DLD1 (cell line): Measurements from ENCODE around the gene PAPSS2.
"Not testable (repeated sequence)": the region's sequence is repeated elsewhere in the genome, so short reads cannot be mapped to it uniquely, and the experiment has no call there.

Experiments used
- in situ Hi-C: cut with HindIII; loops from 2 replicates; pipeline ENCODE4 v1.10.0; 2017; ENCODE audit warnings: low sequenced_read_pairs

PAPSS2 gene

GRCh38 chr10:87702260-87702972, 42.7 kb downstream of the PAPSS2 start:
- in situ Hi-C loops, result no loop called here

DNA sequence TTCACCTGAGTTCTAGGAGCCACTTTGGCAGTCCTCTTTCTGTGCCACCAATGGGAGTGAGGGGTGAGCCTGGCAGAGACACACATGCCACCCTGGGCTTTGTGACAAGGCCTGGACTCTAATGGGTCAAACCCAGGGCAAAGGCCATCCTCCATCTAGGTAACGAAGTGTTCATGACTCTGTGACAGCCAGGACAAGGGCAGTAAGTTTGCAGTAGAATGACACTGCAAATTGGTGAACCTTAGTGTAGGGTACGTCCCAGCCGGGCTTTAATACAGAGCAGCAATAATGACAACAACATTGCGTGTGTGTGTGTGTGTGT, 43.3 kb downstream of the PAPSS2 start:
- in situ Hi-C loops, result no loop called here

DNA sequence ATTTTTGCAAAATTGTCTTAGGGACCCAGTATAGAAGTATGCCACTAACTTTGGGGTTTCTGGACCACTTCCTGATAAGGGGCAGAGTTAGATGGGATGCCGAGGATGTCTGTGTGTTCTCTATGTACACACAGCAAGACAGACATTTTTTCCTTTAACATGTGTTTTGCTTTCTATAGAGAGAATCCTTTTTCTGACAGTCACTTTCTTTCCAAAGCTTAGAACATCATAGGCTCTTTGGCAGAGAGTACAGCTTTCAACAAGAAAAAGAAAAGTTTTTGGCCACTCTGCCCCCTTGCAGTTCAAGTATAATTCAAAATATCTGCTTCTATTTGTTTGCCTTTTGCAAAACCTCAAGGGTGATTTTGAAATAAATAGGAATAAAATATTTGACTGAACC, 44.1 kb downstream of the PAPSS2 start:
- in situ Hi-C loops, result no loop called here

GRCh38 chr10:87705339-87705738, 45.7 kb downstream of the PAPSS2 start:
- in situ Hi-C loops, result no loop called here

GRCh38 chr10:87706731-87707130, 47.1 kb downstream of the PAPSS2 start:
- in situ Hi-C loops, result no loop called here

DNA sequence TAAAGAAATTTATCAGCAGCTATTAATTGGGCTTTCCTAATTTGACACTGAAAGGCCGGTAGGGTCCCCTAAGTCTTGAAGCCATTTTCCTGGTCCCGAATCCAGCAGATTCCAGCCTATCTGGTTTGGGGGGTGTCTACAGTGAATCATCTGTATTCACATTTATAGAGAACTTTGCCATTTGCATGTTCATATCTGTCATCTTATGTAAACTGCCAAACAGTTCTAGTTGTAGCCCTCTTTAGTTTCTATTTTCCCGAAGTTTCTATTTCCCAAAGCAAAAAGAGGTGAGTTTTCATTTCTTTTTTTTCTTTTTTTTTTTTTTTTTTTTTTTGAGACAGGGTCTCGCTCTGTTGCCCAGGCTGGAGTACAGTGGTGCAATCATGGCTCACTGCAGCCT, 47.6 kb downstream of the PAPSS2 start:
- in situ Hi-C loops, result no loop called here

GRCh38 chr10:87712913-87713616, 53.4 kb downstream of the PAPSS2 start:
- in situ Hi-C loops, result no loop called here

DNA sequence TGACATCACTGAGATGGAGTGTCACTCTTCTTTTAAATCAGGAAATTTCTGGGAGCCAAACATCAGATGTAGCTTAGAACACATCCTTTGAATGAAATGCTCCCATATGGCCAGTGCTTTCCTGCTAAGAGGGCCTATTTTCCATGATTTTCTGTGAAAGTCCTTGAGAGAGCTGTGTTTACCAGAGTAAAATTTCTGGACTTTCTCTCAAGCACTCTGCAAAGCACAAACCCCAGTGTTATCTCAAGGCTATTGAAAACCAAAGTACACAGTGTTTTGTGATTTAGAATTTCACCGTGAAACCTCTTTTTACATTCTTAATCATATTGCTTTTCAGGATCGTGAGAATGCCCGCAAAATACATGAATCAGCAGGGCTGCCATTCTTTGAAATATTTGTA, 54.0 kb downstream of the PAPSS2 start:
- in situ Hi-C loops, result no loop called here

- in situ Hi-C loops, result no loop called here
These were observed 56.1 kb downstream of the PAPSS2 start for GRCh38 chr10:87715552-87716347.

DNA sequence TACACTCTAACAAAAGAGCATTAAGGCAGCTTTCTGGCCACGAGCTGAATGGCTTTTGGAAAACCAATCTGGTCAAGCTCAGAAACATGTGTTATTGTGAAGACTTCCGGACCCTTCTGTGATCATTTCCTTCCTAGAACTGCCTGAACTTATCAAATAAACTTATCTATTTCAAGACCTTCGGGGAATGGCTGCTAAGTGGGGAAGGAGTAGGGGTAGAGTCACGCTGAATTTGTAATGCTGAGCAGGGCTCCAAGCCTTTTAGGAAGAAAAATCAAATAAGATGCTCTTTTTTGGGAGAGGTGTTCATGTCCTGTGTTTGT, 56.6 kb downstream of the PAPSS2 start:
- in situ Hi-C loops, result no loop called here

- in situ Hi-C loops, result no loop called here
These were observed 61.0 kb downstream of the PAPSS2 start for GRCh38 chr10:87720665-87721064.

DNA sequence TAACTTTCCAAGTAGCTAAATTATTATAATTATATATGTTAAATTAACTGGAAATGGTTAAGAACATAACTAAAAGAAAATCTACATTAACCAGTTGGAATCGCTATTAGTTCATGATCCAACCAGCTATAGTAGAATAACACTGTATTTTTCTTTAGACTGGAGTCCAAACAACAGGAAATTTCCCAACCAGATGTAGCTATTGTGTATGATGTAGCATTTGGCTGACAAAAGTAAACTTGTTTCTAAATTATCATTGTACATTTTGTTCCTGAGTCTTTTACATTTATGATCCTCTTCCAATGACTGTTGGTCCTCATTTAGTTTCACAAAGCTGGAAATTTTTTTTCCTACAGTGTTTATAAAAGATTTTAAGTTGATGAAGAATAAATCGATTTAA, 62.1 kb downstream of the PAPSS2 start:
- in situ Hi-C loops, result no loop called here

DNA sequence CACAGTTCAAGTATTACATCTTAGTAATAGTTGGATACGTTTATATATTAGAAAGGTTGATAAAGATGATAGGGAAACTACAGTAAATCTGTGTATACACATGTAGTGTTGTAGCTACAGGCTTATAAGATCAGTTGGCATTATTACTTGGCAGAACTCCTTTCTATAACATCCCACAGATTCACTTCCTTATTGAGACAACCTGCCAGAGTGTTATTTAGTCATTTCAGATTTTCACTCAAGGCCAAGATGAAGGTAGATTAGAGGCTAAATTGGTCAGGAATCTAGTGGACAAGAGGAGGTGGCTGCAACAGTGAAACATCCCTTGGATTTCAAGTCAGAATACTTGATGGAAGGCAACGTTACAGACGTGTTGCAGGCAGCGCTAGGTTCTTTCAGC, 63.0 kb downstream of the PAPSS2 start:
- in situ Hi-C loops, result no loop called here

DNA sequence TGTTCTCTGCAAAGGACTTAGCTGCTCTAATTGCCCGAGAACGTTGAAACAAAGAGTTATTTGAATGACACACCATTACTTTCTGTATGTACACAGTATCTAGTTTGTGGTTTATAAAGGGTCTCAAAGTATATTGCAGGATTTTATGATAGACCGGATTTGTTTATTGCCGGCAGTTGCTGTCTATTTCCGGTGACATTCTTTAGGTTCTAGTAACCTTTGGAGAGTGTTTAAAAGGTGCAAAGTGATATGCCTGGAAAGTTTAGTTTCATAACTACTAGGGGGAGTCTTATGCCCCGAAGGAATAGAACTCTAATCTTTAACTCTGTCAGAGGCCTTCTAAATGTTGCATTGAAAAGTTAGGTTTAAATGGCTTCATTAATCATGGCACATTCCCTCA, 63.8 kb downstream of the PAPSS2 start:
- in situ Hi-C loops, result no loop called here

DNA sequence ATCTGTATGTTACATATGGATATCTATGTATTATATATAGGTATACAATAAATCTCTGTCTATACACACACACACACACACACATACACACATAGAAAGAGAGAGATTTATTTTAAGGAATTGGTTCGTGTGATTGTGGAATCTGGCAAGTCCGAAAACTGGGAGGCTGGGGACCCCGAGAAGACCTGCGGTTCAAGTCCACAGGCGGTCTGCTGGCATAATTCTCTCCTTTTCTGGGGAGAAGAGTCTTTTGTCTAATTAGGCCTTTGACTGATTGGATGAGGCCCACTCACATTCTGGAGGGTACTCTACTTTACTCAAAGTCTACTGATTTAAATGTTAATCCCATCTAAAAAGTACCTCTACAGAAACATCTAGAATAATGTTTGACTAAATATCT, 65.1 kb downstream of the PAPSS2 start:
- in situ Hi-C loops, result no loop called here

DNA sequence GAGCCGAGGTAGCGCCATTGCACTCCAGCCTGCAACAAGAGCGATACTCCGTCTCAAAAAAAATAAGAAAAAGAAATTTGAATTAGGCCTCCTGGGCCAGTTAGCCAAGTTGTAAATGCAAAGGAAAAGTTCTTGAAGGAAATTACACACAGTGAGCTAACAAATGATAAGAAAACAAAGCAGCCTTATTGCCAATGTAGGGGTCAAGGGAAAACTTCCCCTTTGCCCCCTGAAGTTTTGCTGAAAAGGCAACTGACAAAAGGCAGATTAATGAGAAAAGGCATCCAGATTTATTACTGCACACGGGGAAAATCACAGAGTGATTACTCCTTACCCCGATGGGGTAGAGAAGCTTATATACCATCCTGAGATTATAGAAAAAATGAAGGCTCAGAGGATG, 70.3 kb downstream of the PAPSS2 start:
- in situ Hi-C loops, result no loop called here

GRCh38 chr10:87733081-87733480, 73.4 kb downstream of the PAPSS2 start:
- in situ Hi-C loops, result no loop called here

GRCh38 chr10:87734987-87735827, 75.5 kb downstream of the PAPSS2 start:
- in situ Hi-C loops, result no loop called here

- in situ Hi-C loops, result not testable (repeated sequence)
These were observed 78.6 kb downstream of the PAPSS2 start for GRCh38 chr10:87738253-87738652.

DNA sequence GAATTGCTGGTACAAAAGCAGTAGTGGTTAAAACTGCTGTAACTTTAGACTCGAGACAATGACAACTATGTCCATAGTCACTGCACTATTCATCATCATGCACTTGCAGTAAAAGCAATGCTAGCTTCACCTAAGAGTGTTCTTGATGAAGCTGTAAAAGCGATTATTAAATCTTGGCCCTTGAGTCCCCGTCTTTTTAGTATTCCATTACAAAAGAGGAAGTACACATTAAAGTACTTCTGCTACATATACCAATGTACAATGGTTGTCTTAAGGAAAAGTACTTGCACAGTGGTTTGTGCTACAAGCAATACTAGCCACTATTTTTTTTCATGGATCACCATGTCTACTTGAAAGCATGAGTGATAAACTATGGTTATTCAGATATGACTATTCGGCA, 80.0 kb downstream of the PAPSS2 start:
- in situ Hi-C loops, result no loop called here

DNA sequence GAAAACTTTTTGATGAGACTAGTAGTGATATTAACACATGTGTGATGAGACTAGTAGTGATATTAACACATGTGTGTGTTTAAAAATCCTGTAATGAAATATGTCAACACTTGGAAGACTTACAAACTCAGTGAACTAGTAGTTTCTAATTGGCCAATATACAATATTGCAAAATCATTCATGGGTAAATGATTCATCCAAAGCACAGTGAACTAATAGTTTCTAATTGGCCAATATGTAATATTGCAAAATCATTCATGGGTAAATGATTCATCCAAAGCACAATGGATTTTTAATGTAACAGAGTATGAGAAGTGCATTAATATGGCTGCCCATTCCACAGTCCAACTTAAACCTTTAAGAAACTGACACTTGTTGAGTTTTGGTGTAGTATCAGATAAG, 80.6 kb downstream of the PAPSS2 start:
- in situ Hi-C loops, result no loop called here
